K562 (cell line): Measurements from ENCODE around the gene SLC5A6. TPM values are rescaled to one million over a fixed set of nuclear protein-coding genes. Genes with fewer than 3 reads are reported as not detected.

ENCODE experiments used
- ATAC-seq: fragments of 200-7000 bp; cut with Tn5 transposase; 3 replicates; pipeline ENCODE4 v1.9.1; 2020; ENCODE audit warnings: moderate library complexity
- BruUV-seq: library from RNA; stranded (reverse); fragments of 400-500 nt; replicated peaks from 2 replicates; lab custom pipeline; 2021; lab: Mats Ljungman, UMichigan
- CTCF ChIA-PET: fragments of 300-600 bp; formaldehyde crosslinking; extraction: SDS; loops from one replicate; lab custom pipeline; 2021; ENCODE audit warnings: low intra/inter-chr PET ratio; lab: Yijun Ruan, JAX
- POLR2A ChIA-PET: fragments of 300-600, 350-650 bp; sonication (Branson Sonifier 250); formaldehyde crosslinking; extraction: SDS; loops from one replicate; lab custom pipeline; 2021; ENCODE audit warnings: antibody characterized with exemption, inconsistent platforms; lab: Yijun Ruan, JAX
- DNase-seq, 4 experiments: peaks; one replicate each; pipeline versions ENCODE4 v3.0.0 to v3.0.0-alpha.2; 2011 to 2018; ENCODE audit warnings: low spot score in 3 of 4, mixed read lengths in 3 of 4; ENCODE audit errors: extremely low read depth in 1 of 4
- FAIRE-seq: peaks from 2 replicates; lab custom pipeline; 2011; peaks lifted over from hg19 to GRCh38; lab: Jason Lieb, UNC
- H2AFZ ChIP-seq: 2 replicates; pipeline ENCODE4 v1.6.0; 2011; ENCODE audit warnings: low read depth, low read length, control low read depth, inconsistent platforms
- H3K27ac ChIP-seq: fragments of 200-600 bp; 3 replicates; pipeline ENCODE4 v1.8.0; 2011; ENCODE audit warnings: low read depth, mild to moderate bottlenecking, control low read depth, inconsistent platforms, low read length, moderate library complexity, mixed read lengths; ENCODE audit errors: extremely low read depth
- H3K27me3 ChIP-seq, 2 experiments: fragments of 300-600 bp in 1 of 2; 2 replicates in 1 of 2; 3 replicates in 1 of 2; pipeline versions ENCODE4 v1.6.0 to v1.8.0; 2011; ENCODE audit warnings: inconsistent platforms in 2 of 2, low read length in 2 of 2, mild to moderate bottlenecking in 1 of 2, mixed read lengths in 1 of 2, moderate library complexity in 1 of 2; ENCODE audit not compliant: control insufficient read depth in 2 of 2, insufficient read depth in 2 of 2
- H3K36me3 ChIP-seq: fragments of 300-600 bp; 3 replicates; pipeline ENCODE4 v1.8.0; 2011; ENCODE audit warnings: mild to moderate bottlenecking, low read length, inconsistent platforms; ENCODE audit not compliant: control insufficient read depth, insufficient read depth
- H3K4me1 ChIP-seq, 2 experiments: fragments of 200-600 bp in 1 of 2; replicated peaks in 1 of 2; 2 replicates in 1 of 2; 3 replicates in 1 of 2; pipeline versions ENCODE4 v1.5.1 to v1.8.0; 2011; ENCODE audit warnings: inconsistent platforms in 2 of 2, low read length in 2 of 2, mild to moderate bottlenecking in 1 of 2, mixed read lengths in 1 of 2, moderate library complexity in 1 of 2; ENCODE audit not compliant: control insufficient read depth in 2 of 2, insufficient read depth in 2 of 2
- H3K4me2 ChIP-seq: 2 replicates; pipeline ENCODE4 v1.6.1; 2011; ENCODE audit warnings: low read length, control low read depth, inconsistent platforms, mixed read lengths; ENCODE audit not compliant: insufficient read depth
- H3K4me3 ChIP-seq: fragments of 200-600 bp; sonication (generic), shearing (Covaris generic); 2 replicates; pipeline ENCODE4 v1.5.1; 2016; ENCODE audit warnings: control low read depth, inconsistent platforms
- H3K79me2 ChIP-seq: fragments of 200-600 bp; 3 replicates; pipeline ENCODE4 v1.8.0; 2011; ENCODE audit warnings: low read length, inconsistent platforms; ENCODE audit not compliant: control insufficient read depth, insufficient read depth
- H3K9ac ChIP-seq, 2 experiments: 2 replicates each; pipeline versions ENCODE4 v1.6.0 to v1.6.1; 2011; ENCODE audit warnings: low read depth in 2 of 2, low read length in 2 of 2, control low read depth in 1 of 2, inconsistent platforms in 1 of 2, mild to moderate bottlenecking in 1 of 2, mixed read lengths in 1 of 2; ENCODE audit not compliant: insufficient read depth in 1 of 2
- H3K9me1 ChIP-seq: one replicate; pipeline ENCODE4 v1.6.0; 2011; ENCODE audit warnings: inconsistent platforms, mild to moderate bottlenecking, low read length, moderate library complexity; ENCODE audit not compliant: control insufficient read depth, insufficient read depth
- H3K9me3 ChIP-seq: replicated peaks from 2 replicates; pipeline ENCODE4 v1.5.1; 2011; ENCODE audit warnings: low read depth, low read length, inconsistent platforms; ENCODE audit not compliant: control insufficient read depth, insufficient read depth
- H4K20me1 ChIP-seq: replicated peaks from 2 replicates; pipeline ENCODE4 v1.6.1; 2011; ENCODE audit warnings: low read length, inconsistent platforms, mixed read lengths; ENCODE audit not compliant: control insufficient read depth, insufficient read depth
- JUNB ChIP-seq: fragments of 450-650 bp; formaldehyde crosslinking; conservative IDR thresholded peaks from 2 replicates; pipeline ENCODE4 v1.4.0; 2020; ENCODE audit warnings: mild to moderate bottlenecking
- MCM3 ChIP-seq: fragments of 450-650 bp; IDR thresholded peaks from 2 replicates; pipeline ENCODE4 v1.6.1; 2016
- POLR2AphosphoS5 ChIP-seq: IDR thresholded peaks from 2 replicates; pipeline ENCODE4 v1.6.1; 2011; ENCODE audit warnings: mild to moderate bottlenecking, low read depth, low read length, moderate library complexity; ENCODE audit not compliant: control insufficient read depth, insufficient read depth
- PRPF4 ChIP-seq: fragments of 200-400 bp; formaldehyde crosslinking; IDR thresholded peaks from one replicate; pipeline ENCODE4 v1.6.1; 2017; ENCODE audit warnings: low read length, low read depth, mild to moderate bottlenecking; ENCODE audit not compliant: insufficient read depth, poor library complexity, severe bottlenecking
- USF1 ChIP-seq: sonication (generic); formaldehyde crosslinking; IDR thresholded peaks from 2 replicates; pipeline ENCODE4 v1.9.0; 2022; ENCODE audit warnings: mild to moderate bottlenecking, missing genetic modification reagents
- WGBS: fragments of 100-300 bp; shearing (Covaris generic); methylation state at CpG from one replicate; pipeline ENCODE4 v1.1.6; 2016; ENCODE audit warnings: low coverage, mixed read lengths; ENCODE audit not compliant: insufficient coverage; ENCODE audit errors: missing lambda C conversion rate; 5-methylcytosine and 5-hydroxymethylcytosine counted together
- in situ Hi-C: fragments of 300-500 bp; cut with MboI; formaldehyde crosslinking; loops from 4 replicates; pipeline ENCODE4 v1.15.0; 2018; ENCODE audit warnings: inconsistent platforms, mixed read lengths
- intact Hi-C: fragments of 100-400 bp; cut with micrococcal nuclease; formaldehyde crosslinking; loops from 2 replicates; pipeline ENCODE4 v1.14.2; 2022
- polyA plus RNA-seq, 8 experiments: library from polyadenylated mRNA; depleted of rRNA in 4 of 8; stranded (reverse) in 5 of 8; unstranded in 3 of 8; fragments of >200 nt; fragmentation: Nextera tagmentation in 2 of 8; fragmentation: Illumina TruSeq in 1 of 8; extraction: Ambion mirVana in 2 of 8; extraction: Trizol in 1 of 8; gene quantifications; 2 replicates each; pipeline versions ENCODE4 v1.2.1 to v1.2.3, GENCODE V29; 2011 to 2014; ENCODE audit warnings: inconsistent platforms in 1 of 8, missing spikeins in 1 of 8
- total RNA-seq, 7 experiments: library from RNA; depleted of rRNA in 6 of 7; stranded (reverse); fragments of >200 nt in 6 of 7; fragmentation: Illumina TruSeq in 2 of 7; extraction: Trizol in 2 of 7; gene quantifications; 2 replicates each; pipeline versions ENCODE4 v1.2.1 to v1.2.3, GENCODE V29; 2011 to 2021; ENCODE audit warnings: low replicate concordance in 1 of 7

The SLC5A6 gene
- total and polyA plus RNA-seq, 9 of the 15 experiments (the other 6 are each of a cell fraction or from before 2014, with no cell fraction given) = 32.6 to 137 (median 107) TPM

- DNase-seq = no peak
- Histone ChIP-seq H3K27ac (no peak overlapping the region), H3K9me1 (no peaks in the 10 kb centered on the region), H3K36me3 (peaks cover 98% of the 10 kb centered on the region), H3K9ac (no peak overlapping the region), H3K4me2 (no peak overlapping the region), H3K4me3 (no peak overlapping the region), H3K27me3 (no peaks in the 10 kb centered on the region), H3K79me2 (no peaks in the 10 kb centered on the region), H2AFZ (no peak overlapping the region), H3K9me3 (no peaks in the 10 kb centered on the region), H3K4me1 (peaks cover 0 to under 1% of the 10 kb centered on the region in 2 experiments; a peak in 1 of 5 replicates), H4K20me1 (no peaks in the 10 kb centered on the region)
- ATAC-seq = no peak
- intact Hi-C loops = no loop called here
- 94% methylated on average over 11 of the region's 12 CpGs for WGBS
- BruUV-seq = no TSS peak
- in situ Hi-C loops = loop anchor here (5.0 kb wide), 1 partner anchor 51 kb away; no protein-coding TSS in a partner anchor
- no peak for TF ChIP-seq PRPF4
- TF ChIP-seq USF1 (CRISPR knock-in tag) = no peak
- no peak for TF ChIP-seq MCM3
- TF ChIP-seq POLR2AphosphoS5 = no peak
- ChIA-PET POLR2A (interaction anchor here (0.6 to 1.1 kb wide), 7 partner anchors 13 to 180 kb away, joined by 3 to 5 read pairs (median 3); partner anchors contain the start of genes CAD and MPV17), CTCF (interaction anchor here (0.6 kb wide), 1 partner anchor 132 kb away, joined by 3 read pairs; no protein-coding TSS in a partner anchor)
- FAIRE-seq = no peak
Measured at GRCh38 chr2:27236136-27236535, 24.1 kb upstream of the SLC5A6 start.

DNA sequence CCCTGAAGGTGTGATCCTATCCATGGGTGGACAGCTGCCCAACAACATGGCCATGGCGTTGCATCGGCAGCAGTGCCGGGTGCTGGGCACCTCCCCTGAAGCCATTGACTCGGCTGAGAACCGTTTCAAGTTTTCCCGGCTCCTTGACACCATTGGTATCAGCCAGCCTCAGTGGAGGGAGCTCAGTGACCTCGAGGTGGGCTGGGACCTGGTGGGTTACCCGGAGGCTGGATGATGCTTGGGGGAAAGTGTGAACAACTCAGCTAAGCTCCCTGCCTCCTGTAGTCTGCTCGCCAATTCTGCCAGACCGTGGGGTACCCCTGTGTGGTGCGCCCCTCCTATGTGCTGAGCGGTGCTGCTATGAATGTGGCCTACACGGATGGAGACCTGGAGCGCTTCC, 21.3 kb upstream of the SLC5A6 start:
- Histone ChIP-seq H3K36me3 (peaks cover 97% of the 10 kb centered on the region), H3K27ac (no peak overlapping the region), H3K9me1 (no peaks in the 10 kb centered on the region), H3K4me3 (no peak overlapping the region), H3K4me1 (no peaks in the 10 kb centered on the region), H3K9ac (no peak overlapping the region; a peak in 1 of 4 replicates), H3K27me3 (no peaks in the 10 kb centered on the region), H2AFZ (no peak overlapping the region), H4K20me1 (no peaks in the 10 kb centered on the region), H3K9me3 (no peaks in the 10 kb centered on the region)
- CTCF ChIA-PET = no interaction called here
- POLR2A ChIA-PET = interaction anchor here (0.6 to 2.2 kb wide), 5 partner anchors 13 to 128 kb away, joined by 3 to 12 read pairs (median 3); partner anchors contain the start of gene CAD
- intact Hi-C loops = no loop called here
- DNase-seq = no peak
- no peak for ATAC-seq
- TF ChIP-seq JUNB = no peak
- TF ChIP-seq, all 486 proteins: peak for 0
- H3K4me2 ChIP-seq = no peak overlapping the region
- no peaks in the 10 kb centered on the region for H3K79me2 ChIP-seq
- no peak for FAIRE-seq
- BruUV-seq = no TSS peak
- in situ Hi-C loops = no loop called here
- 97% methylated on average over 13 of the region's 14 CpGs for WGBS
